ENCODE measurements around the gene TLX2. TPM values are rescaled to one million over a fixed set of nuclear protein-coding genes. Genes with fewer than 3 reads are reported as not detected.

TLX2 gene
- total RNA-seq, 1 donor from 2014 or later, result not detected

DNA sequence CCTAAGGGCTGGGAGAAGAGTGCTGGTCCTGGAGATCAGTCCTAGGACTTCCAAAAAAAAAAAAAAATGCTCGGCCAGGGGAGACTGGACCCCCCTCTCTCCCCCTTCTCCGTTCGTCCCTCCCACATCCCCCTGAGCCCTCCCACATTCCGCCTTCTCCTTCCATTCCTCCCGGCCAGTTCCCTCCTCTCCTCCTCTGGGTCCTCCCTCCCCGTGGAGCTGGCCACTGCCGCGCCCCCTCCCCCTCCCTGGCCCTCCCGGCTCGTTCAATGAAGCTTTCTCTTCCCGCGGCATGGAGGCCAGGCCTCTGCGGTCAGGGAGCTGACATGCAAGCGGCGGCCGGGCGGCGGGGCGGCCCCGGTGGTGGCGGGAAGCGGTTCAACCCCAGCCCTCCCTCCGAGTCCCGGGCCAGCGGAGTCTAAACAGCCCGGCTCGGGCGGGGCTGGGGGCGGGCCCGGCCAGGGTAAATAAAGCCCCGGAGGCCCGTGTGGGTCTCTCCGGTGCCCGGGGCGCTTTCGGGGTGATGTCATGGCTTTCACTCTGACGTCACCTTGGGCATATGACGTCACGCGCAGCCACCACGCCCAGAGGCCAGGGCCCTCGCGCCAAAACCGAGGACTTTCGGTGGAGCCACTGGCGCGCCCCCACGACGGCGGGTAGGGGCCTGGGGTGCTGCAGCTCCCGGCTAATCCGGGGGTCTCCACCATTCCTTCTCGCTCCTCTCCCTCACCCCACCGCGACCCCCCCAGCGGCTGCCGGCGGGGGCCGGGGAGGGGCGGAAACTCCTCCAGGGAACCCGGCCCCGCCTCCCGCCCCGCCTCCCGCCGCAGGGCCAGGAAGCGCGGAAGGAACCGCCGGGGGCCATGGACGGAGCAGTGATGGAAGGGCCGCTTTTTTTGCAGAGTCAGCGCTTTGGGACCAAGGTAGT lies 39.9 kb downstream of the TLX2 start, which contains the start of the genes DOK1 and LOXL3:
Gene DOK1 (plus strand): TSS at position 829 of the 928 bp plus-strand sequence. CDS start 35 bp downstream, at position 864.
Gene LOXL3 (minus strand): TSS at position 51 of the 928 bp plus-strand sequence. CDS start 1,308 bp downstream, outside the sequence.
- Histone ChIP-seq H3K36me3 (ENCODE audit: control insufficient read depth in 3 of 3, insufficient read depth in 3 of 3, low read length in 3 of 3) (peaks cover 0 to 3% (median 0%) of the 10 kb centered on the region in 3 donors), H3K27me3 (ENCODE audit: control insufficient read depth in 3 of 3, insufficient read depth in 3 of 3, low read length in 3 of 3) (peaks cover 15 to 58% (median 50%) of the 10 kb centered on the region in 3 donors)

DNA sequence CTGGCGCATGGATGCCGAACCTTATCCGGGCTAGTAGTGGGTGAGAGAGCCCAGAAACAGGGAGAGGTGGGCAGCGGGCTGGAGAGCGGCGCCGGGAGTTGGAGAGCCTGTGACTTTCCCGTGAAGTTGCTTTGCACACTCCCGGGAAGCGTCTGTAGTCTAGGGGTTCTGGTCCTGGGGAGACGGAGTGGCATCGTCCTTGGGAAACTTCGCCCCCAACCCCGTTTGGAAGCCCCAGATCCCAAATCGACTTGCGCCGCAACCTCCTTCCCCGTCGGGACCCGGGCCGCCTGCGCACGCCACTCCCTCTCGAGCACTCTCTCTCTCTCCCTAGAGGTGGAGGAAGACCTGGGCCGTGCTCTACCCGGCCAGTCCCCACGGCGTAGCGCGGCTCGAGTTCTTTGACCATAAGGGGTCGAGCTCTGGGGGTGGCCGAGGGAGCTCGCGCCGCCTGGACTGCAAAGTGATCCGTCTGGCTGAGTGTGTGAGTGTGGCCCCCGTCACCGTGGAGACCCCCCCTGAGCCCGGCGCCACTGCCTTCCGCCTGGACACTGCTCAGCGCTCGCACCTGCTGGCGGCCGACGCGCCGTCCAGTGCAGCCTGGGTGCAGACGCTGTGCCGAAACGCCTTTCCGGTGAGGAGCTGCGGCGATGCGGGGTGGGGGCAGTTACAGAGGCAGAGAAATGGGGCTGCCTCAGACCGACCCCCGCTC lies 40.7 kb downstream of the TLX2 start:
- Histone ChIP-seq H3K4me3 (ENCODE audit: low read length in 3 of 3) (peak overlapping the region; percentile 75 to 84 (median 78)), H3K27me3 (ENCODE audit: control insufficient read depth in 3 of 3, insufficient read depth in 3 of 3, low read length in 3 of 3) (peaks cover 10 to 50% (median 44%) of the 10 kb centered on the region in 3 donors), H3K36me3 (ENCODE audit: control insufficient read depth in 3 of 3, insufficient read depth in 3 of 3, low read length in 3 of 3) (peaks cover 0 to 3% (median 0%) of the 10 kb centered on the region in 3 donors), H3K9me3 (ENCODE audit: control insufficient read depth in 3 of 3, low read length in 3 of 3) (no peaks in the 10 kb centered on the region), H3K9ac (ENCODE audit: low read depth in 1 of 3, low read length in 3 of 3) (peak overlapping the region; percentile 65 to 69 (median 68)), H3K4me1 (ENCODE audit: control insufficient read depth in 3 of 3, insufficient read depth in 3 of 3, low read length in 3 of 3) (peaks cover 3 to 20% (median 6%) of the 10 kb centered on the region in 3 donors), H3K27ac (ENCODE audit: low read depth, low read length) (peak overlapping the region; percentile 71)

More for the DNA sequence above, 39.9 kb downstream of the TLX2 start, which contains the start of the genes DOK1 and LOXL3:
- peak within 1 kb of the TSS; percentile 71 for H3K27ac ChIP-seq (ENCODE audit: low read depth, low read length)
- H3K9me3 ChIP-seq (ENCODE audit: control insufficient read depth in 3 of 3, low read length in 3 of 3), result no peaks in the 10 kb centered on the region
- H3K4me1 ChIP-seq (ENCODE audit: control insufficient read depth in 3 of 3, insufficient read depth in 3 of 3, low read length in 3 of 3), result peaks cover 11 to 28% (median 13%) of the 10 kb centered on the region in 3 donors
- H3K4me3 ChIP-seq (ENCODE audit: low read length in 3 of 3), result peak within 1 kb of the TSS; percentile 75 to 84 (median 78)
- peak within 1 kb of the TSS; percentile 65 to 69 (median 68) for H3K9ac ChIP-seq (ENCODE audit: low read depth in 1 of 3, low read length in 3 of 3)

DNA sequence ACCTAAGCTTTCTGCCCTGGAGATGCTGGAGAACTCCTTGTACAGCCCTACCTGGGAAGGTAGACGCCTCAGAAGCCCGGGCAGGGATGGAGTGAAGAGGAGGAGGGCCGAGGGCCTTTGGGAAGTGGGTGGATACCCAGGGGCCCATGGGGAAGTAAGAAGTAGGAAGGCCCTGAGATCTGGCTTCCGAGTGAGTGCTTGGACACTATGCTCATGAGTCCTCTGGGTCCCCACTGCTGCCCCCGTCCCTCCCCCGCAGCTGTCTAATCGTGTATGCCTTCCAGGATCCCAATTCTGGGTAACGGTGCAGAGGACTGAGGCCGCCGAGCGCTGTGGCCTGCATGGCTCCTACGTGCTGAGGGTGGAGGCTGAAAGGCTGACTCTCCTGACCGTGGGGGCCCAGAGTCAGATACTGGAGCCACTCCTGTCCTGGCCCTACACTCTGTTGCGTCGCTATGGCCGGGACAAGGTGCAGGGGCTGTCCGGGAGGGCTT lies 41.4 kb downstream of the TLX2 start:
- Histone ChIP-seq H3K36me3 (ENCODE audit: control insufficient read depth in 3 of 3, insufficient read depth in 3 of 3, low read length in 3 of 3) (peaks cover 0 to 3% (median 0%) of the 10 kb centered on the region in 3 donors), H3K27me3 (ENCODE audit: control insufficient read depth in 3 of 3, insufficient read depth in 3 of 3, low read length in 3 of 3) (peaks cover 8 to 50% (median 40%) of the 10 kb centered on the region in 3 donors), H3K4me3 (ENCODE audit: low read length in 3 of 3) (peak overlapping the region; percentile 75 to 84 (median 78)), H3K9ac (ENCODE audit: low read depth in 1 of 3, low read length in 3 of 3) (peak overlapping the region in 1 of 3 donors; percentile 69), H3K9me3 (ENCODE audit: control insufficient read depth in 3 of 3, low read length in 3 of 3) (no peaks in the 10 kb centered on the region), H3K27ac (ENCODE audit: low read depth, low read length) (no peak overlapping the region), H3K4me1 (ENCODE audit: control insufficient read depth in 3 of 3, insufficient read depth in 3 of 3, low read length in 3 of 3) (peaks cover 3 to 18% (median 6%) of the 10 kb centered on the region in 3 donors)

DNA sequence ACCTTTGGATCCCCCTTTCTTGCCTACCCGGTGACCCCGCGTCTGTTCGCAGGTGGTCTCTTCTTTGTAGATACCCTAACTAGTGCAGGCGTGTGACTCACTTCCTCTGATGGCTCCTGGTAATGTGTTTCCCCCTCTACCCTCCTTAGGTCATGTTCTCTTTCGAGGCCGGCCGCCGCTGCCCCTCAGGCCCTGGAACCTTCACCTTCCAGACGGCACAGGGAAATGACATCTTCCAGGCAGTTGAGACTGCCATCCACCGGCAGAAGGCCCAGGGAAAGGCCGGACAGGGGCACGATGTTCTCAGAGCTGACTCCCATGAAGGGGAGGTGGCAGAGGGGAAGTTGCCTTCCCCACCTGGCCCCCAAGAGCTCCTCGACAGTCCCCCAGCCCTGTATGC lies 41.9 kb downstream of the TLX2 start:
- Histone ChIP-seq H3K27me3 (ENCODE audit: control insufficient read depth in 3 of 3, insufficient read depth in 3 of 3, low read length in 3 of 3) (peaks cover 8 to 49% (median 40%) of the 10 kb centered on the region in 3 donors), H3K9me3 (ENCODE audit: control insufficient read depth in 3 of 3, low read length in 3 of 3) (no peaks in the 10 kb centered on the region), H3K9ac (ENCODE audit: low read depth in 1 of 3, low read length in 3 of 3) (no peak overlapping the region), H3K4me3 (ENCODE audit: low read length in 3 of 3) (peak overlapping the region in 1 of 3 donors; percentile 75), H3K27ac (ENCODE audit: low read depth, low read length) (no peak overlapping the region), H3K36me3 (ENCODE audit: control insufficient read depth in 3 of 3, insufficient read depth in 3 of 3, low read length in 3 of 3) (peaks cover 0 to 3% (median 0%) of the 10 kb centered on the region in 3 donors), H3K4me1 (ENCODE audit: control insufficient read depth in 3 of 3, insufficient read depth in 3 of 3, low read length in 3 of 3) (peaks cover 3 to 18% (median 6%) of the 10 kb centered on the region in 3 donors)

DNA sequence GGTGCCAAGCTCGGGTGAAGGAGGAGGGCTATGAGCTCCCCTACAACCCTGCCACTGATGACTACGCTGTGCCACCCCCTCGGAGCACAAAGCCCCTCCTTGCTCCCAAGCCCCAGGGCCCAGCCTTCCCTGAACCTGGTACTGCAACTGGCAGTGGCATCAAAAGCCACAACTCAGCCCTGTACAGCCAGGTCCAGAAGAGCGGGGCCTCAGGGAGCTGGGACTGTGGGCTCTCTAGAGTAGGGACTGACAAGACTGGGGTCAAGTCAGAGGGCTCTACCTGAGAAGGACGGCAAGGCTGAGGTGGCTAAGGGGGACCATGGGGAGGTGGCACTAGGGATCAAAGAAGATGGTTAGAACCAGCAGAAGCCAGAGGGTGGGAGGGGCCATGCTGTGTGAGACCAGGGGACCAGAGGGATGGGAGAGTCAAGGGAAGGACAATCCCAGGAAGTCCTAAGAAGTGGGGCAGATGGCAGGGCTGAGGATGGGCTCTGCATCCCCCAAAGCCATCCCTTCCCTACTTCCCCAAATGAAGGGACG lies 42.7 kb downstream of the TLX2 start:
- H3K4me3 ChIP-seq (ENCODE audit: low read length in 3 of 3), result no peak overlapping the region

DNA sequence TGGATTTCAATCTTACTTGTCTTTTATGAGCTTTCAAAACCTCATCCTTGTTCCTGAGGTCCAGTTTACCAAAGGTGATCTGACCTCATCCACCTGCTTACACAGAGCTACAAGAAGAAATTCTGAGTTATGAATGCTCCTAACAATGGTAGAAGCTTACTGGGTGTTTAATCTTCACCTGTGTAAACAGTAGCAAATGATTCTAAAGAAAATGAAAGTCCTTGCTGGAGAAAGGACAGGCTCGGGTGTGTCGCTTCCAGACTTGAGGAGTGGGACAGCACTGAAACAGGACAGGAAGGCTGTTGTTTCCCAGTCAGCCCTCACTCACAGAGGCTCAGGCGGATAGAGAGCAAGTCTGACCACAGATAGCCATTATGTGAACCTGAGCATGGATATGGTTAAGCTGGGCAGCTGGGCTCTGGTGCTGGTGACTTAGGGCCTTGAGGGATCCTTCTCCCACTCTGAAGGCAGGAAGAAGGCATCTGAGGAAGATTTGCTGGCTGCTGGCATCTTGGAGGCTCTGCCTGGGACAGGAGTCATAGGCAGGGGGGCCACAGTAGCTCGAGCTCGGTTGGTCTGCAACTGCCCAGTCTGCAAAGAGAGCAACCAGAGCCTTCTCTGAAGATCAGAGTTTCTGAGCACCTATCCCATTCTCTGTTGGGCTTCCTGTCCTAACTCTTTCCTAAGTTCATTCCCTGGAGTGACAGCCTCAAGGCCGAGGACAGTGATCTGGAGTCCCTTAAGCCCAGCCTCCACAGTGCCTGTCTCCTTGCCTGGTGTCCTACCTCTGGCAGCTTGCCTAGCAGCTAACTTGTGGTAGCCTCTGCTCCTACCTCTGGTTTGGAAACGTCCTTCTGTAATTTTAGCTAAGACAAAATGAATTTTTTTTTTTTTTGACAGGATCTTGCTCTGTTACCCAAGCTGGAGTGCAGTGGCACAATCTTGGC lies 44.3 kb downstream of the TLX2 start:
- H3K27ac ChIP-seq (ENCODE audit: low read depth, low read length), result no peak overlapping the region
- H3K9ac ChIP-seq (ENCODE audit: low read depth in 1 of 3, low read length in 3 of 3), result no peak overlapping the region
- peaks cover 0 to 13% (median 3%) of the 10 kb centered on the region in 3 donors for H3K4me1 ChIP-seq (ENCODE audit: control insufficient read depth in 3 of 3, insufficient read depth in 3 of 3, low read length in 3 of 3)
- no peak overlapping the region for H3K4me3 ChIP-seq (ENCODE audit: low read length in 3 of 3)
- peaks cover 0 to 3% (median 0%) of the 10 kb centered on the region in 3 donors for H3K36me3 ChIP-seq (ENCODE audit: control insufficient read depth in 3 of 3, insufficient read depth in 3 of 3, low read length in 3 of 3)
- no peaks in the 10 kb centered on the region for H3K9me3 ChIP-seq (ENCODE audit: control insufficient read depth in 3 of 3, low read length in 3 of 3)
- H3K27me3 ChIP-seq (ENCODE audit: control insufficient read depth in 3 of 3, insufficient read depth in 3 of 3, low read length in 3 of 3), result peaks cover 16 to 36% (median 28%) of the 10 kb centered on the region in 3 donors

More for the DNA sequence above, 42.7 kb downstream of the TLX2 start:
- H3K27me3 ChIP-seq (ENCODE audit: control insufficient read depth in 3 of 3, insufficient read depth in 3 of 3, low read length in 3 of 3), result peaks cover 9 to 44% (median 38%) of the 10 kb centered on the region in 3 donors
- no peaks in the 10 kb centered on the region for H3K9me3 ChIP-seq (ENCODE audit: control insufficient read depth in 3 of 3, low read length in 3 of 3)
- H3K36me3 ChIP-seq (ENCODE audit: control insufficient read depth in 3 of 3, insufficient read depth in 3 of 3, low read length in 3 of 3), result peaks cover 0 to 3% (median 0%) of the 10 kb centered on the region in 3 donors
- H3K4me1 ChIP-seq (ENCODE audit: control insufficient read depth in 3 of 3, insufficient read depth in 3 of 3, low read length in 3 of 3), result peaks cover 3 to 18% (median 6%) of the 10 kb centered on the region in 3 donors
- H3K9ac ChIP-seq (ENCODE audit: low read depth in 1 of 3, low read length in 3 of 3), result no peak overlapping the region
- H3K27ac ChIP-seq (ENCODE audit: low read depth, low read length), result no peak overlapping the region

DNA sequence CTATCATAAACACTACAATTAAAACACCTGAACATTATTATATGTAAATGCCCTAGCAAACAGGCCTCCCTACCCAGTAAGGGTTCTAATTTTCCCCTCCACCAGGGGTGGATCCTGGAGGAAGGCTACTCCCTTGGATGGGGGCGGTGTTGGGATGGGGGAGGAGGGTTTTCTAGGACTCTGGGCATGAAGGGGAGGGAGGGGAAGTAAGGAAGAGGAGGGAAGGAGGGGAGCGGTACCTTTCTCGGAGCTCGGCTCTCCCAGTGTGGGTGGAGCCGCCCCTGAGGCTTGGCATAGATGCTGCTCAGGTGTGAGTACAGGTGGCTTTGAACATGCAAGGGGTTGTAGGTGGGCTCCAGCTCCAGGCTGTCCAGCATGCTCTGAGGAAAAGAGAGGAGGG lies 45.7 kb downstream of the TLX2 start:
- Histone ChIP-seq H3K9me3 (ENCODE audit: control insufficient read depth in 3 of 3, low read length in 3 of 3) (no peaks in the 10 kb centered on the region), H3K27ac (ENCODE audit: low read depth, low read length) (no peak overlapping the region), H3K4me3 (ENCODE audit: low read length in 3 of 3) (no peak overlapping the region), H3K4me1 (ENCODE audit: control insufficient read depth in 3 of 3, insufficient read depth in 3 of 3, low read length in 3 of 3) (peaks cover 0 to 7% (median 3%) of the 10 kb centered on the region in 3 donors), H3K36me3 (ENCODE audit: control insufficient read depth in 3 of 3, insufficient read depth in 3 of 3, low read length in 3 of 3) (peaks cover 0 to 3% (median 0%) of the 10 kb centered on the region in 3 donors), H3K27me3 (ENCODE audit: control insufficient read depth in 3 of 3, insufficient read depth in 3 of 3, low read length in 3 of 3) (peaks cover 16 to 25% (median 22%) of the 10 kb centered on the region in 3 donors), H3K9ac (ENCODE audit: low read depth in 1 of 3, low read length in 3 of 3) (no peak overlapping the region)

DNA sequence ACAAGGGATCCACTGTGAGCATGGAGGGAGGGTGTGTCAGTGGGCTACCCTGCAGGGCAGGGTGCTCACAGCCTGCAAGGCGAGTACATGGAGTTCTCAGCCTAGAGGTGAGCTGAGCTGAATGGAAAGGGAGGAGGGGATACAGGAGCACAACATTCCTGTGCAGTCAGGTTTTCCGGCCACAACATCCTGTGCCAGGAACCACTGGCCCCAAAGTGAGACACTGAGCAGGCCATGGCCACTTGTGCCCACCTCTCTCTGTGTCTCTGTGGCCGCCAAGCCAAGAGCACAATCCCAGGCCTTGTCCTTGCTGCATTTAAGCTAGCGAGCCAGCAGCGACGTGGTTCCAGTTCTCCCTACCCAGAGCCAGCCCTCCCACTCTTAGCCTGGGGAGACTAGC lies 46.3 kb downstream of the TLX2 start:
- Histone ChIP-seq H3K9me3 (ENCODE audit: control insufficient read depth in 3 of 3, low read length in 3 of 3) (no peaks in the 10 kb centered on the region), H3K4me3 (ENCODE audit: low read length in 3 of 3) (no peak overlapping the region), H3K36me3 (ENCODE audit: control insufficient read depth in 3 of 3, insufficient read depth in 3 of 3, low read length in 3 of 3) (peaks cover 0 to 3% (median 0%) of the 10 kb centered on the region in 3 donors), H3K9ac (ENCODE audit: low read depth in 1 of 3, low read length in 3 of 3) (no peak overlapping the region), H3K27ac (ENCODE audit: low read depth, low read length) (no peak overlapping the region), H3K27me3 (ENCODE audit: control insufficient read depth in 3 of 3, insufficient read depth in 3 of 3, low read length in 3 of 3) (peaks cover 11 to 19% (median 15%) of the 10 kb centered on the region in 3 donors), H3K4me1 (ENCODE audit: control insufficient read depth in 3 of 3, insufficient read depth in 3 of 3, low read length in 3 of 3) (peaks cover 0 to under 1% (median 0%) of the 10 kb centered on the region in 3 donors)

Measured in skeletal muscle tissue (tissue), 4 donors.